ENCODE measurements around the gene PTX3.

Gene PTX3

GRCh38 chr3:157436583-157437291 lies at the start of gene PTX3:
TSS of gene PTX3 (plus strand) at chr3:157436850. CDS start at chr3:157436934, 84 bp downstream.
- DNase-seq, result no peak

GRCh38 chr3:157387708-157388435 lies 48.8 kb upstream of the PTX3 start:
- no peak for DNase-seq

GRCh38 chr3:157388976-157389375 lies 47.7 kb upstream of the PTX3 start:
- no peak for DNase-seq

GRCh38 chr3:157390713-157391515 lies 45.7 kb upstream of the PTX3 start:
- DNase-seq, result no peak

GRCh38 chr3:157392104-157392503 lies 44.5 kb upstream of the PTX3 start:
- no peak for DNase-seq

GRCh38 chr3:157393113-157393512 lies 43.5 kb upstream of the PTX3 start:
- no peak for DNase-seq

- DNase-seq, result no peak
Measured at GRCh38 chr3:157394411-157394810, 42.2 kb upstream of the PTX3 start.

GRCh38 chr3:157398598-157398997 lies 38.1 kb upstream of the PTX3 start:
- no peak for DNase-seq

GRCh38 chr3:157404381-157404780 lies 32.3 kb upstream of the PTX3 start:
- no peak for DNase-seq

GRCh38 chr3:157405457-157405856 lies 31.2 kb upstream of the PTX3 start:
- DNase-seq, result no peak

- DNase-seq, result no peak
Measured at GRCh38 chr3:157406394-157406793, 30.3 kb upstream of the PTX3 start.

GRCh38 chr3:157407769-157408168 lies 28.9 kb upstream of the PTX3 start:
- no peak for DNase-seq

- DNase-seq, result no peak
Measured at GRCh38 chr3:157408499-157409149, 28.0 kb upstream of the PTX3 start.

- DNase-seq, result no peak
Measured at GRCh38 chr3:157409516-157409915, 27.1 kb upstream of the PTX3 start.

GRCh38 chr3:157410945-157411344 lies 25.7 kb upstream of the PTX3 start:
- DNase-seq, result no peak

GRCh38 chr3:157412323-157412855 lies 24.3 kb upstream of the PTX3 start:
- DNase-seq, result no peak

- no peak for DNase-seq
Measured at GRCh38 chr3:157414861-157415260, 21.8 kb upstream of the PTX3 start.

- no peak for DNase-seq
Measured at GRCh38 chr3:157416347-157417087, 20.1 kb upstream of the PTX3 start.

- no peak for DNase-seq
Measured at GRCh38 chr3:157417247-157417646, 19.4 kb upstream of the PTX3 start.

GRCh38 chr3:157418104-157418503 lies 18.5 kb upstream of the PTX3 start:
- DNase-seq, result no peak

GRCh38 chr3:157420606-157421130 lies 16.0 kb upstream of the PTX3 start:
- DNase-seq, result no peak

GRCh38 chr3:157423337-157423736 lies 13.3 kb upstream of the PTX3 start:
- no peak for DNase-seq

Measured in stimulated activated CD4-positive, alpha-beta T cell treated with anti-CD3 and anti-CD28 coated beads, Interleukin-4, amount 100 ng/mL, for 4 hours (primary cell).